A549 (cell line): ENCODE data around the gene TXNRD1. TPM values are rescaled to one million over a fixed set of nuclear protein-coding genes. Genes with fewer than 3 reads are reported as not detected.

Experiments
- ATAC-seq, 2 experiments: fragments of 200-7000 bp in 1 of 2; fragments of >200 bp in 1 of 2; cut with Nextera tagmentation in 1 of 2; cut with Tn5 transposase in 1 of 2; 3 replicates each; pipeline versions ENCODE4 v1.8.0 to v1.9.1; 2018 to 2020; ENCODE audit warnings: mild to moderate bottlenecking in 1 of 2, moderate library complexity in 1 of 2
- CTCF ChIA-PET: fragments of 300-600 bp; sonication (Branson Sonifier 250); formaldehyde crosslinking; extraction: SDS; loops from one replicate; lab custom pipeline; 2021; ENCODE audit warnings: antibody characterized with exemption, inconsistent platforms; lab: Yijun Ruan, JAX
- POLR2A ChIA-PET: fragments of 350-600 bp; formaldehyde crosslinking; extraction: SDS; loops from one replicate; lab custom pipeline; 2021; ENCODE audit warnings: antibody characterized with exemption, inconsistent platforms; lab: Yijun Ruan, JAX
- DNase-seq, 2 experiments: peaks; one replicate each; pipeline versions ENCODE4 v3.0.0 to v3.0.0-alpha.2; 2011 to 2016; ENCODE audit warnings: low read depth in 1 of 2, low spot score in 1 of 2
- FAIRE-seq: peaks from 2 replicates; lab custom pipeline; 2011; peaks lifted over from hg19 to GRCh38; lab: Jason Lieb, UNC
- H3K27ac ChIP-seq, 2 experiments: fragments of >200 bp; sonication (Bioruptor Twin); formaldehyde crosslinking; 3 replicates each; pipeline ENCODE4 v1.5.1; 2016 to 2017
- H3K4me1 ChIP-seq: fragments of >200 bp; sonication (Bioruptor Twin); formaldehyde crosslinking; 3 replicates; pipeline ENCODE4 v1.6.1; 2016
- H3K4me2 ChIP-seq: fragments of >200 bp; sonication (Bioruptor Twin); formaldehyde crosslinking; 3 replicates; pipeline ENCODE4 v1.6.1; 2016
- H3K4me3 ChIP-seq: fragments of >200 bp; sonication (Bioruptor Twin); formaldehyde crosslinking; 3 replicates; pipeline ENCODE4 v1.5.1; 2016
- H3K9me3 ChIP-seq: fragments of >200 bp; sonication (Bioruptor Twin); formaldehyde crosslinking; 3 replicates; pipeline ENCODE4 v1.6.1; 2016
- ATOH8 ChIP-seq: fragments of 250-450 bp; sonication (Bioruptor Pico); IDR thresholded peaks from 2 replicates; pipeline ENCODE4 v1.5.0; 2020; ENCODE audit warnings: low read depth, mild to moderate bottlenecking, moderate library complexity
- BHLHE40 ChIP-seq: IDR thresholded peaks from 2 replicates; pipeline ENCODE4 v1.6.1; 2012; ENCODE audit warnings: low read depth, low read length, inconsistent platforms
- CBX2 ChIP-seq: fragments of 200-600 bp; sonication (generic); IDR thresholded peaks from 2 replicates; pipeline ENCODE4 v1.6.1; 2016; ENCODE audit warnings: low read depth, mild to moderate bottlenecking, borderline replicate concordance
- CBX8 ChIP-seq: fragments of 200-600 bp; sonication (generic); IDR thresholded peaks from 2 replicates; pipeline ENCODE4 v1.6.1; 2016
- CEBPB ChIP-seq, 2 experiments: fragments of >200 bp in 1 of 2; sonication (Bioruptor Twin) in 1 of 2; formaldehyde crosslinking in 1 of 2; IDR thresholded peaks; 2 replicates each; pipeline ENCODE4 v1.6.1; 2012 to 2016
- CTCF ChIP-seq: fragments of >200 bp; sonication (Bioruptor Twin); formaldehyde crosslinking; IDR thresholded peaks from 3 replicates; pipeline ENCODE4 v1.5.1; 2016
- E2F6 ChIP-seq: IDR thresholded peaks from 2 replicates; pipeline ENCODE4 v1.6.1; 2012; ENCODE audit warnings: low read depth, borderline replicate concordance
- EHF ChIP-seq: fragments of 250-450 bp; sonication (Bioruptor Pico); IDR thresholded peaks from 2 replicates; pipeline ENCODE4 v1.5.0; 2020; ENCODE audit warnings: mild to moderate bottlenecking
- EHMT2 ChIP-seq: fragments of 200-600 bp; sonication (generic); IDR thresholded peaks from 2 replicates; pipeline ENCODE4 v1.6.1; 2016; ENCODE audit warnings: antibody characterized with exemption, low read depth, mild to moderate bottlenecking, moderate library complexity
- EP300 ChIP-seq, 2 experiments: fragments of >200 bp; sonication (Bioruptor Twin); formaldehyde crosslinking; IDR thresholded peaks; 2 replicates in 1 of 2; 3 replicates in 1 of 2; pipeline ENCODE4 v1.6.1; 2016 to 2017
- FOSB ChIP-seq: fragments of 250-450 bp; sonication (Bioruptor Pico); IDR thresholded peaks from 2 replicates; pipeline ENCODE4 v1.5.0; 2020; ENCODE audit warnings: mild to moderate bottlenecking, moderate library complexity
- GATA3 ChIP-seq: IDR thresholded peaks from 2 replicates; pipeline ENCODE4 v1.6.1; 2012; ENCODE audit warnings: borderline replicate concordance
- HEYL ChIP-seq: fragments of 250-450 bp; sonication (Bioruptor Pico); IDR thresholded peaks from 2 replicates; pipeline ENCODE4 v1.8.0; 2021; ENCODE audit warnings: mild to moderate bottlenecking, moderate library complexity
- HMGXB4 ChIP-seq: fragments of 250-450 bp; sonication (Bioruptor Pico); IDR thresholded peaks from 2 replicates; pipeline ENCODE4 v1.5.0; 2021; ENCODE audit warnings: mild to moderate bottlenecking, moderate library complexity, borderline replicate concordance
- HOXA7 ChIP-seq: fragments of 250-450 bp; sonication (Bioruptor Pico); IDR thresholded peaks from 2 replicates; pipeline ENCODE4 v1.5.0; 2020; ENCODE audit warnings: mild to moderate bottlenecking, moderate library complexity
- KDM1A ChIP-seq: fragments of 200-600 bp; sonication (generic); IDR thresholded peaks from 2 replicates; pipeline ENCODE4 v1.6.1; 2016; ENCODE audit warnings: low read depth, mild to moderate bottlenecking
- KDM5A ChIP-seq: fragments of 200-600 bp; sonication (generic); IDR thresholded peaks from 2 replicates; pipeline ENCODE4 v1.6.1; 2016; ENCODE audit warnings: antibody characterized with exemption, mild to moderate bottlenecking
- MAFK ChIP-seq: fragments of 450-650 bp; IDR thresholded peaks from 2 replicates; pipeline ENCODE4 v1.6.1; 2014; ENCODE audit not compliant: partially characterized antibody
- MAX ChIP-seq: IDR thresholded peaks from 2 replicates; pipeline ENCODE4 v1.6.1; 2012
- MAZ ChIP-seq: fragments of 150-350 bp; IDR thresholded peaks from 2 replicates; pipeline ENCODE4 v1.6.1; 2014; ENCODE audit warnings: antibody characterized with exemption, low read depth, low read length, borderline replicate concordance
- MYC ChIP-seq: IDR thresholded peaks from 2 replicates; pipeline ENCODE4 v1.6.1; 2012; ENCODE audit warnings: mild to moderate bottlenecking, inconsistent platforms, low read length, improper control_type of control experiment, borderline replicate concordance
- NR3C1 ChIP-seq: fragments of >200 bp; sonication (Bioruptor Twin); formaldehyde crosslinking; IDR thresholded peaks from 3 replicates; pipeline ENCODE4 v1.6.1; 2017
- PBX3 ChIP-seq: IDR thresholded peaks from 2 replicates; pipeline ENCODE4 v1.6.1; 2012
- POLR2AphosphoS2 ChIP-seq: conservative IDR thresholded peaks from 2 replicates; pipeline ENCODE4 v1.6.1; 2012; ENCODE audit warnings: low read length, improper control_type of control experiment, inconsistent platforms
- RCOR1 ChIP-seq: fragments of 150-350 bp; IDR thresholded peaks from 2 replicates; pipeline ENCODE4 v1.6.1; 2014; ENCODE audit warnings: antibody characterized with exemption, low read length, low read depth
- REST ChIP-seq: fragments of 200-600 bp; sonication (generic); IDR thresholded peaks from 2 replicates; pipeline ENCODE4 v1.6.1; 2016; ENCODE audit warnings: antibody characterized with exemption, mild to moderate bottlenecking, moderate library complexity
- SMC3 ChIP-seq: fragments of >200 bp; sonication (Bioruptor Twin); formaldehyde crosslinking; IDR thresholded peaks from 3 replicates; pipeline ENCODE4 v1.6.1; 2018; ENCODE audit warnings: inconsistent platforms
- ZC3H11A ChIP-seq: fragments of 450-650 bp; IDR thresholded peaks from 2 replicates; pipeline ENCODE4 v1.6.1; 2014; ENCODE audit warnings: antibody characterized with exemption, mild to moderate bottlenecking
- ZNF302 ChIP-seq: fragments of 250-450 bp; sonication (Bioruptor Pico); IDR thresholded peaks from 2 replicates; pipeline ENCODE4 v1.9.0; 2021; ENCODE audit warnings: inconsistent platforms, mild to moderate bottlenecking, moderate library complexity
- ZSCAN20 ChIP-seq: fragments of 250-450 bp; sonication (Bioruptor Pico); IDR thresholded peaks from 2 replicates; pipeline ENCODE4 v1.8.0; 2022; ENCODE audit warnings: mild to moderate bottlenecking, moderate library complexity
- WGBS: methylation state at CpG from one replicate; pipeline ENCODE4 v1.1.6; 2017; ENCODE audit errors: missing lambda C conversion rate; 5-methylcytosine and 5-hydroxymethylcytosine counted together
- polyA plus RNA-seq, 4 experiments: library from polyadenylated mRNA; depleted of rRNA in 3 of 4; stranded (reverse); fragments of >200 nt; fragmentation: RNase III in 1 of 4; extraction: RNeasy Plus Mini Kit Qiagen cat#74134 plus additional on column Dnase treatment in 1 of 4; gene quantifications; 2 replicates in 3 of 4; 3 replicates in 1 of 4; pipeline ENCODE4 v1.2.3, GENCODE V29; 2011 to 2017

The TXNRD1 gene
- polyA plus RNA-seq, 2 of the 4 experiments (the other 2 are of a cell fraction): 899 to 1,230 TPM

- TF ChIP-seq POLR2AphosphoS2: peak; percentile 74; the same call in 1 of the 2 replicates
- peak; percentile 94 for TF ChIP-seq FOSB (CRISPR knock-in tag)
- peak; percentile 44 to 73; a peak in 3 of 4 replicates for TF ChIP-seq CEBPB (IDR thresholded peaks at IDR 0.05)
- TF ChIP-seq HOXA7 (CRISPR knock-in tag): peak; percentile 90
- TF ChIP-seq, all 56 proteins: peak for 9
Measured at GRCh38 chr12:104290320-104290719, 74.7 kb downstream of the TXNRD1 start (continued).

- DNase-seq (peak in 1 of 2 experiments; percentile 65), FAIRE-seq (no peak), ATAC-seq (no peak)
- Histone ChIP-seq H3K4me1 (peaks cover 44% of the 10 kb centered on the region), H3K4me2 (peak overlapping the region; percentile 97), H3K27ac (peak overlapping the region; percentile 94 to 98), H3K9me3 (no peaks in the 10 kb centered on the region), H3K4me3 (peak overlapping the region; percentile 68)
- 2% methylated on average over 5 of the region's 5 CpGs for WGBS
- ChIA-PET POLR2A (interaction anchor here (0.6 to 8.6 kb wide), 9 partner anchors 10 to 113 kb away, joined by 3 to 190 read pairs (median 4); partner anchors contain the start of gene EID3), CTCF (interaction anchor here (5.9 to 13.7 kb wide), 2 partner anchors 10 to 72 kb away, joined by 47 to 155 read pairs; partner anchors contain the start of genes EID3 and TXNRD1)
- no peak for TF ChIP-seq REST
- no peak for TF ChIP-seq NR3C1
- no peak for TF ChIP-seq SMC3
- TF ChIP-seq EHF: no peak
- no peak for TF ChIP-seq ZSCAN20
- no peak for TF ChIP-seq BHLHE40
- no peak for TF ChIP-seq EP300 (IDR thresholded peaks at IDR 0.05)
- peak; percentile 11; the same call in 1 of the 2 replicates for TF ChIP-seq GATA3
- TF ChIP-seq E2F6: no peak
- TF ChIP-seq ATOH8: no peak
- TF ChIP-seq MAZ: no peak
- no peak for TF ChIP-seq MAFK
- TF ChIP-seq KDM5A: no peak
- peak; percentile 88 for TF ChIP-seq FOSB (CRISPR knock-in tag)
- no peak for TF ChIP-seq MAX
- TF ChIP-seq HEYL (CRISPR knock-in tag): no peak
- no peak for TF ChIP-seq MYC
- no peak for TF ChIP-seq ZNF302 (CRISPR knock-in tag)
- TF ChIP-seq KDM1A: no peak
- no peak for TF ChIP-seq ZC3H11A
- no peak for TF ChIP-seq EHMT2
- no peak for TF ChIP-seq HMGXB4 (CRISPR knock-in tag)
- no peak for TF ChIP-seq PBX3
- TF ChIP-seq RCOR1: no peak
- TF ChIP-seq CBX2: no peak
- TF ChIP-seq CBX8: no peak
- TF ChIP-seq CTCF: no peak
Measured at GRCh38 chr12:104290855-104291254, 75.3 kb downstream of the TXNRD1 start.
